Measurements from ENCODE around the gene ENTPD2.

DNA sequence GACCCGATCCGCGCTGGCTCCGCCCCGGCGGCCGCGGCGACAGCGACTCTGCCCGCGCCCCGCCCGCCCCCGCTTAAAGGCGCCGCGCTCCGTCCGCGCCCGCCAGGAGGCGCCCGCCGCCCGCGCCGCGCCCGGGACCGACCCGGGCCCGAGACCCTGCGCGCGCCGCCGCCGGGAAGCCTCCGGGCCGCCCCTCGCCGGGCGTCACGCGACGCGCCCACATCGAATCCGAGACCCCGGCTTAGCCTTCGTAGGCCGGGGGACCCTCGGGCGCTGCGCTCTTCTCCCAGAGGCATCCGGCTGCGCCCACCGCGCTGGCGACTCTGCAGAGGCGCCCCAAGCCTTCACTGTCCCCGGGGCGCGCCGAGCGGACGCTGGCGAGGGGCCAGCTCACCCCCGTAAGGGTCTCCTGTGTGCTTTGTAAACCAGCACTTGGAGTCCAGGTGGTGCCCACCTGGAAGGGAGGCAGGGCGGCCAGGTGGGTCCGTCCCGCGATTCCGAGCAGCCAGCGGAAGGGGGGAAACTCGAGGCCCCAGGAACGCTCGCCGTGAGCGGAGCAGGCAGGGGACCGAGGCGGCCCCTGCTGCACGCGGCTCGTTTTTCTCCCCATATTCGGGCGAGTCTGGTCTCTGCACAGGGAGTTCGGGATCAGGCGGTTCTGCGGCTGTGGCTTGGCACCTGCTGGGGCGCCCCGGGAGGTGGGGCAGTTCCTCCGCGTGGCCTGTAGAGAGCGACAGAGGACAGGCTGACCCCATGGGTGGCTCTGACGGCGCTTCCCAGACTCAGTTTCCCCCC, 25.4 kb downstream of the ENTPD2 start:
- TF ChIP-seq POLR2A (IDR thresholded peaks at IDR 0.05) (no peak), EP300 (IDR thresholded peaks at IDR 0.05; ENCODE audit: low read depth) (no peak)
- TF ChIP-seq, protein P1, sequence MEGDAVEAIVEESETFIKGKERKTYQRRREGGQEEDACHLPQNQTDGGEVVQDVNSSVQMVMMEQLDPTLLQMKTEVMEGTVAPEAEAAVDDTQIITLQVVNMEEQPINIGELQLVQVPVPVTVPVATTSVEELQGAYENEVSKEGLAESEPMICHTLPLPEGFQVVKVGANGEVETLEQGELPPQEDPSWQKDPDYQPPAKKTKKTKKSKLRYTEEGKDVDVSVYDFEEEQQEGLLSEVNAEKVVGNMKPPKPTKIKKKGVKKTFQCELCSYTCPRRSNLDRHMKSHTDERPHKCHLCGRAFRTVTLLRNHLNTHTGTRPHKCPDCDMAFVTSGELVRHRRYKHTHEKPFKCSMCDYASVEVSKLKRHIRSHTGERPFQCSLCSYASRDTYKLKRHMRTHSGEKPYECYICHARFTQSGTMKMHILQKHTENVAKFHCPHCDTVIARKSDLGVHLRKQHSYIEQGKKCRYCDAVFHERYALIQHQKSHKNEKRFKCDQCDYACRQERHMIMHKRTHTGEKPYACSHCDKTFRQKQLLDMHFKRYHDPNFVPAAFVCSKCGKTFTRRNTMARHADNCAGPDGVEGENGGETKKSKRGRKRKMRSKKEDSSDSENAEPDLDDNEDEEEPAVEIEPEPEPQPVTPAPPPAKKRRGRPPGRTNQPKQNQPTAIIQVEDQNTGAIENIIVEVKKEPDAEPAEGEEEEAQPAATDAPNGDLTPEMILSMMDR (IDR thresholded peaks at IDR 0.05), result peak in 3 of 5 experiments; percentile 11 to 43 (median 27)

Measured in transverse colon (tissue), 3 donors.